ENCODE results near the gene LRRC63. TPM values are rescaled to one million over a fixed set of nuclear protein-coding genes. Genes with fewer than 3 reads are reported as not detected.
"Not testable (repeated sequence)": the region's sequence is repeated elsewhere in the genome, so short reads cannot be mapped to it uniquely, and the experiment has no call there.

LRRC63 gene
- total RNA-seq (2022) = 0.32 and 0.38 TPM in 2 replicates
- percentile 28 among the genes with signal in this experiment for Bru-seq, nascent RNA
- percentile 29 among the genes with signal in this experiment for BruChase-seq, experiment 1, labeled RNA remaining after a 6-hour chase
- BruChase-seq, experiment 2, labeled RNA remaining after a 2-hour chase = percentile 34 among the genes with signal in this experiment
- long read RNA-seq, partial matches to known transcripts = 0 of 1 reads
- long read RNA-seq, other reads (novel, unspliced or antisense) = 1 of 1 reads

GRCh38 chr13:46211483-46212351, at the start of gene LRRC63:
TSS of gene LRRC63 (plus strand) at chr13:46211928. CDS start at chr13:46213035, 1,107 bp downstream.
- Mint-ChIP-seq H3K27me3 (ENCODE audit: unreplicated experiment) (no peaks in the 10 kb centered on the region), H3K4me3 (ENCODE audit: low read depth, unreplicated experiment) (peak within 1 kb of the TSS; percentile 82), H3K27ac (ENCODE audit: unreplicated experiment) (peak within 1 kb of the TSS; percentile 78), H3K9me3 (ENCODE audit: low read depth, unreplicated experiment) (peaks cover 2% of the 10 kb centered on the region), H3K36me3 (ENCODE audit: insufficient read depth, unreplicated experiment) (peaks cover 12% of the 10 kb centered on the region), H3K4me1 (ENCODE audit: low read depth, unreplicated experiment) (peaks cover 25% of the 10 kb centered on the region)
- intact Hi-C loops (cut with micrococcal nuclease; ENCODE audit: unreplicated experiment) = no loop called here
- DNase-seq = peak; percentile 84
- TF ChIP-seq CTCF (IDR thresholded peaks at IDR 0.05; ENCODE audit: unreplicated experiment) = no peak
- no TSS peak for BruUV-seq (replicated peaks)
- CTCF ChIA-PET = no interaction called here

GRCh38 chr13:46162741-46163140, 49.0 kb upstream of the LRRC63 start:
- CTCF ChIA-PET = interaction anchor here (0.5 kb wide), 1 partner anchor 15 kb away, joined by 4 read pairs; no protein-coding TSS in a partner anchor
- intact Hi-C loops (cut with micrococcal nuclease; ENCODE audit: unreplicated experiment) = loop anchor here (5.0 kb wide), 1 partner anchor 125 kb away; no protein-coding TSS in a partner anchor
- BruUV-seq (replicated peaks) = not testable (repeated sequence)

GRCh38 chr13:46164661-46165060, 47.1 kb upstream of the LRRC63 start:
- no peak overlapping the region for H3K4me3 Mint-ChIP-seq (ENCODE audit: low read depth, unreplicated experiment)
- peaks cover 5% of the 10 kb centered on the region for H3K36me3 Mint-ChIP-seq (ENCODE audit: insufficient read depth, unreplicated experiment)
- H3K9me3 Mint-ChIP-seq (ENCODE audit: low read depth, unreplicated experiment) = no peaks in the 10 kb centered on the region
- CTCF ChIA-PET = no interaction called here
- no peak for TF ChIP-seq CTCF (IDR thresholded peaks at IDR 0.05; ENCODE audit: unreplicated experiment)
- H3K27me3 Mint-ChIP-seq (ENCODE audit: unreplicated experiment) = no peaks in the 10 kb centered on the region
- H3K27ac Mint-ChIP-seq (ENCODE audit: unreplicated experiment) = no peak overlapping the region
- DNase-seq = no peak
- no TSS peak for BruUV-seq (replicated peaks)
- intact Hi-C loops (cut with micrococcal nuclease; ENCODE audit: unreplicated experiment) = loop anchor here (5.0 kb wide), 1 partner anchor 123 kb away; no protein-coding TSS in a partner anchor
- peaks cover 20% of the 10 kb centered on the region for H3K4me1 Mint-ChIP-seq (ENCODE audit: low read depth, unreplicated experiment)

More at GRCh38 chr13:46162741-46163140, 49.0 kb upstream of the LRRC63 start:
- H3K27me3 Mint-ChIP-seq (ENCODE audit: unreplicated experiment); H3K36me3 Mint-ChIP-seq (ENCODE audit: insufficient read depth, unreplicated experiment); H3K27ac Mint-ChIP-seq (ENCODE audit: unreplicated experiment); H3K4me3 Mint-ChIP-seq (ENCODE audit: low read depth, unreplicated experiment); H3K9me3 Mint-ChIP-seq (ENCODE audit: low read depth, unreplicated experiment); DNase-seq: not testable (repeated sequence)
- peaks cover 12% of the 10 kb centered on the region for H3K4me1 Mint-ChIP-seq (ENCODE audit: low read depth, unreplicated experiment)

- Mint-ChIP-seq H3K9me3 (ENCODE audit: low read depth, unreplicated experiment) (no peaks in the 10 kb centered on the region), H3K4me3 (ENCODE audit: low read depth, unreplicated experiment) (no peak overlapping the region), H3K36me3 (ENCODE audit: insufficient read depth, unreplicated experiment) (peaks cover 5% of the 10 kb centered on the region), H3K4me1 (ENCODE audit: low read depth, unreplicated experiment) (peaks cover 21% of the 10 kb centered on the region), H3K27me3 (ENCODE audit: unreplicated experiment) (no peaks in the 10 kb centered on the region), H3K27ac (ENCODE audit: unreplicated experiment) (no peak overlapping the region)
- no peak for TF ChIP-seq CTCF (IDR thresholded peaks at IDR 0.05; ENCODE audit: unreplicated experiment)
- intact Hi-C loops (cut with micrococcal nuclease; ENCODE audit: unreplicated experiment) = no loop called here
- CTCF ChIA-PET = no interaction called here
- no peak for DNase-seq
- no TSS peak for BruUV-seq (replicated peaks)
Observed at GRCh38 chr13:46165485-46166223, 46.1 kb upstream of the LRRC63 start.

Data from Calu3 (cell line).